ENCODE results near the gene ZIK1.

ZIK1 gene

DNA sequence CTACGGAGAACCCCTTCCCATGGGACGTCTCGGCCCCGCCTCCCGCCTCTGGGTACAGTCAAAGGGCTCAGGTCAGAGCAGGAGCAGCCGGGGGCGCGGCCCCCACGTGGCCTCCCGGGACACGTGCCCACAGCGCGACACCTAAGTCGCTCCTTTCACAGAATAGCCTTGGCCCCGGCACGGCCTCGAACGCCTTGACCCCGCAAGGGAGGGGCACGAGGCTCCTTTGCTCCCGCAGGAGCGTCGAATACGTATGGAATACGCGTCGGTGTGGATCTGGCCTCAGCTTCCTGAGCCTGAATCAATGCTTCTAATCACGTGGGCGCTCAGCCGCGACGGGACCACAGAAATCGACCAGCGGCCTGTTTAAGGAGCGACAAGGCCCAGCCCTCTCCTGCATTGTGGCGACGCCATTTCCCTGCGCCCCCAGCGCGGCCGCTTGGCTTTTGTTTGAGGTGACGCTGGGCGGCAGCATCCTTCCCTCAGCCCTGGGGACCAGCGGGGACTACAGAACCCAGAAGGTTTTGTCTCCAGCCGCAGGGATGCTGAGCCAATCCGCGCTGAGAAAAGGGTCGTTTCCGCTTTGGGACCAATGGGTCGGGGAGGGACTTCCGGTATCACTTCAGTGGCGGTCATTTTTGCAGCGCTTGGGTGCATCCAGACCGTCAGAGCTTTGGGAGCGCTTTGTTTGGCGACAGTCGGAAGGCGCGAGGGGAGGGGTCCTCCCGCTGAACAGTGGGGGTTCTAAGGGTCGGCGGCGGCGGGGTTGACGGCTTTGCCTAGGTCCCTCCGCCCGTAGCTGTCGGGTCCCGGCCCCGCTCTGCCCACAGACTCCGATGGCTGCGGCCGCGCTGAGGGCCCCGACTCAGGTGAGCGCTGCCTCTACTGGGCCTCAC, at the start of gene ZIK1:
Gene ZIK1, plus strand, starts transcription at position 625 of the 896 bp plus-strand sequence. Its CDS starts 212 bp downstream, at position 837.
- DNase-seq (ENCODE audit: low read depth in 2 of 2) = peak; percentile 80 to 85

DNA sequence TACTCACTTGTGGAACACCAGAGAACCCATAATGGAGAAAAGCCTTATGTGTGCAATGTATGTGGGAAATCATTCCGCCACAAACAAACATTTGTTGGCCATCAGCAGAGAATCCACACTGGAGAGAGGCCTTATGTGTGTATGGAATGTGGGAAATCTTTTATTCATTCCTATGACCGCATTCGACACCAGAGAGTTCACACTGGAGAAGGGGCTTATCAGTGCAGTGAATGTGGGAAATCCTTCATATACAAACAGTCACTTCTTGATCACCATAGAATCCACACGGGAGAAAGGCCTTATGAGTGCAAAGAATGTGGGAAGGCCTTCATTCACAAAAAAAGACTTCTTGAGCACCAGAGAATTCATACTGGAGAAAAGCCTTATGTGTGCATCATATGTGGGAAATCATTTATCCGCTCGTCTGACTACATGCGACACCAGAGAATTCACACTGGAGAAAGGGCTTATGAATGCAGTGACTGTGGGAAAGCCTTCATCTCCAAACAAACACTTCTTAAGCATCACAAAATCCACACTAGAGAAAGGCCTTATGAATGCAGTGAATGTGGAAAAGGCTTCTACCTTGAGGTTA, 45.9 kb upstream of the ZIK1 start:
- no peak for DNase-seq (ENCODE audit: low read depth in 2 of 2)

DNA sequence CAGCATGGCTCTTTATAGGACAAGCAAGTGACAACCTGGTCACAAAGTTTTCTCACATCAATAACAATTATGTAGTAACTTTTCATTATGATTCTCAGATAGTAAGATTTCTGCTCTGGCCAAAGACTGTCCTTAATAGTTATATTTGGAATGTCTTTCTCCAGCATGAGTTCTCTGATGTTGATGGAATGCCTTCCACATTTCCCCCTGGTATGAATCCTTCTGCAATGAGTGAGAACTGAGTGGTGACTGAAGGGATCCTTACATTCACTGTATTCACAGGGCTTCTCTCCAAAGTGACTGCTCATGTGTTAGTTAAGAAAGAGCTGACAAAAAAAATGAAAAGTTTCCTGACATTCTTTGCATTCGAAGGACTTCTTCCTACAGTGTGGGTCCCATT, 37.4 kb upstream of the ZIK1 start:
- DNase-seq (ENCODE audit: low read depth in 2 of 2) = no peak

DNA sequence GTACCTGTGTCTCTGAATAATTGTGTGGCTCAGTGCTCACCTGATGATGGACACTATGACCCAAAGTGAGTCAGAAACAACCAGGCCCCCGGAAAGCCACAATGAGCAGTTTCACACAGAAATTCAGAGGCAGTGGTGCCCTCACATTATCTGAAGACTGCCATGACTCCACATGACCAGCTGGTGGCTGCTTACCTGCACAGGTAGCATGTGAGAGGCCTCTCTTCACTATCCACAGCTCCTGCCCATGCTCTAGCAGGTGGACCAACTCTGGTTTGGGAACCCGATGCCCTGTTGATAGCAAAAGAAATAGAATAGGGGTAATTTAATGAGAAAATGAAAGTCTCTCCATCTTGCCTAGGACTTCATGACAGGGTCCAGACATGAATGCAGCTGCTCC, 31.5 kb upstream of the ZIK1 start:
- DNase-seq (ENCODE audit: low read depth in 2 of 2) = no peak

DNA sequence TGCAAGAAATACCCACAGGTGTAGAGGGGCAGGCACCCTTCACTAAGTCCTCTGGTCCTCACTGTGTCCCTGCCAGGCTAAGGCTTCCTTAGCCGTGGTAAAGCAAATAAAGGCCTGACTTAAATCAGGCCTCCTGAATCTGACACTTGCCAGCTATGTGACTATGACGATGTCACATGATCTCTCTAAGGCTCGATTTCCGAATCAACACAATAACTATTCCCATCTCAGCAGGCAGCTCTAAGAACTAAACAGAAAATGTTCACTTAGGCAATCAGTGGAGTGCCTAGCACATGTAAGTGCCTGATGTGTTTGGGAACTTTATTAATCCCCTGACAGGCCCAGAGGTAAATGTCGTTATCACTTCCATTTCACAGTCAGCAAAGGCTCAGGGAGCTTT, 26.3 kb upstream of the ZIK1 start:
- DNase-seq (ENCODE audit: low read depth in 2 of 2) = no peak

DNA sequence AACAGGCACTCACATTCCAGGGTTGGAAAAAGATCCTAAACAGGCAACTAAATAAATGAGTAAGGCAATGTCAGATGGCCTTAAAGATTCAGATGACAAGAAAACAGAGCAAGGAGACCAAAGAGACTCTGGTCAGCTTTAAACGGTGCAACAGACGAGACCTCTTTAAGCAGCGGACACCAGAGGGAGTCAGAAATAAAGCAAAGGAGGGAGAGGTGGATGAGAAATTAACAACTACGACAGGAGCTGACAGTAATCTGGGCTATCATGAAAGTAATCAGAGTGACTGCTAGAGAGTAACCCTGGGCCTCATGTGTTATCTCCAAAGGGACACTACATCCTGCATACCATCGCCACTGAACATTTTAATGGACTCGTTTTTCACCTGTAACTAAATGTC, 25.4 kb upstream of the ZIK1 start:
- no peak for DNase-seq (ENCODE audit: low read depth in 2 of 2)

DNA sequence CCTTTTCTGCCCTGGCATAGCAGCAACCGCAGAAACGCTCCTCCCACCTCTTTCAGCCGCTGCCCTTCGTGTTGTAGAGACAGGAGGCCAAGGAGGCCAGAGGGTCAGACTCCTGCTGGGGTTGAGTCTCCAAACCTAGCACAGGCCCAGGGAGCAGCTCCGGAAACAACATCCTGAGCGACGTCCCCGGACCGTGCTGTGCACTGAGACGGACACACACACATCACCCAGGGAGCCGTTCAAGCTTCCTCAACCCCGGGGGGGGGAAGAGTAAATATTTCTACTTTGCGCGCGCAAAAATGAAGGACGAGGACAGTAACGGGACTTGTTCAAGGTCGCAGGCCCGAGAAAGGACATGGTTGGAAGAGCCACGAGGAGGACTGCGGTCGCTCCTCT, 24.9 kb upstream of the ZIK1 start:
- DNase-seq (ENCODE audit: low read depth in 2 of 2) = no peak

DNA sequence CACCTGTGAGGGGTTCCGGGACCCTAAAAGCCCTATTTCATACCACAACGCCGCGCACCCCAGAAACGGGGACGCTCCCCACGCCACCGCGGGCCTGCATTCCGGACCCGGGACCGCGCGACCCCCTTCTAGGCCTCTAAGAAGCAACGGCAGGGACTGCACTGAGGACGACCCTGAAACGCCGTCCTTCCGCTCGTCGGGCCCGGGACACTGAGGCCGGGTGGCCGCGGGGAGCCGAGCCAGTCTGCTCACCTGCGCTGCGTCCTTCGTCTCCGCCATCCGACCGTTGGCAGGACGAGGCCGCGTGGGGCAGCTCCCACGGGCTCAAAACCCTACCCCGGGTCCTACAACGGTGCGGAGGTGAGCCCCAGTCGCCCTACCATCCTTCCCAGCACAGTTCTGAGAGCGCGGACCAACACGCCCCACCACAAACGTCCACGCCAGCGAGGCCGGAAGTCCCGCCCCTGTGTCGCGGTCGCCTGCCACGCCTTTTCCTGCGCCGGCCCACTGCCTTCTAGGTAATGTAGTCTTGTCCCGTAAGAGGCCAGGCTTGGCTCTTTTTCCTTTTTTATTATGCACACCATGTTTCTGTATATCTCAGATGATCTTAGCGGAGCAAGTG, 24.4 kb upstream of the ZIK1 start, which contains the start of gene ZNF550:
Gene ZNF550, minus strand, starts transcription at position 460 of the 622 bp plus-strand sequence. Its CDS starts 181 bp downstream, at position 279.
- DNase-seq (ENCODE audit: low read depth in 2 of 2) = peak; percentile 45 to 47

DNA sequence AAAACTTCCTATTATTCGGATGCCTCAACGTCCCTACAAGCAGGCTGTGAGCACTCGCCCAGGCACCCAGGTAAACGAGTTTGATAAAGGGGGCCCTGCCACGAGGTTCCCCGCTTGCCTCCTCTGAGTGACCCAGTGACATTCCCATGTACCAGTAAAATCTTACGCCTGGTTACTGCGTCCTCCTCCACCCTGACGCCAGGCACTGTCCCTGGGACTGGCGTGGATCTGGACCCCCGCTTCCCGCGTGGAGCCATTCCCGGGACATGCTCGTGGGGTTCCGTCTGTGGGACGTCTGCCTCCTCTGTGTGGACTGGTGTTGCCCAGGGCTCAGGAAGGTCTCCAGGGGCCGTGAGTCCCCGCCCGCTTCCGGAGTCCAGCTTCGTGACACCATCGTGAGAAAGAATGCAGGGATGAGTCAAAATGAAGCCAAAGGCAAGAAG, 23.9 kb upstream of the ZIK1 start:
- DNase-seq (ENCODE audit: low read depth in 2 of 2) = peak in 1 of 2 experiments; percentile 8

DNA sequence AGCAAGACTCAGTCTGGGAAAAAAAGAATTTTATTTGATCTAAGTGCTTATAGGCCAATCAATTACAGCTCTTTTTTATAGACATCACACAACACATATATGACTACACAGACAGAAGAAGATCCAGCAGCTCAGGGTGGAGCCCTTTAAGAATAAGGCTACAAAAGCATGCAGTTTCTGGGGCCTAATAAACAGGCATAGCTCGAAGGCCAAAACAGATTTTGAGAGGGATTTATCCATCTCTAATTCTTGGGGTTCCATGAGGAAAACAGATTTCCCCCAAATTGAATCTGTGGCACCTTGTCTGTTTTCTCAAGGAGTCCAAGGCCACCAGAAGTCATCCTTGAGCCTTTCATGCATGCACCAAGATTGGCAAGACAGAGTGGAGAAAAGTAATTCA, 20.4 kb upstream of the ZIK1 start:
- DNase-seq (ENCODE audit: low read depth in 2 of 2) = no peak

DNA sequence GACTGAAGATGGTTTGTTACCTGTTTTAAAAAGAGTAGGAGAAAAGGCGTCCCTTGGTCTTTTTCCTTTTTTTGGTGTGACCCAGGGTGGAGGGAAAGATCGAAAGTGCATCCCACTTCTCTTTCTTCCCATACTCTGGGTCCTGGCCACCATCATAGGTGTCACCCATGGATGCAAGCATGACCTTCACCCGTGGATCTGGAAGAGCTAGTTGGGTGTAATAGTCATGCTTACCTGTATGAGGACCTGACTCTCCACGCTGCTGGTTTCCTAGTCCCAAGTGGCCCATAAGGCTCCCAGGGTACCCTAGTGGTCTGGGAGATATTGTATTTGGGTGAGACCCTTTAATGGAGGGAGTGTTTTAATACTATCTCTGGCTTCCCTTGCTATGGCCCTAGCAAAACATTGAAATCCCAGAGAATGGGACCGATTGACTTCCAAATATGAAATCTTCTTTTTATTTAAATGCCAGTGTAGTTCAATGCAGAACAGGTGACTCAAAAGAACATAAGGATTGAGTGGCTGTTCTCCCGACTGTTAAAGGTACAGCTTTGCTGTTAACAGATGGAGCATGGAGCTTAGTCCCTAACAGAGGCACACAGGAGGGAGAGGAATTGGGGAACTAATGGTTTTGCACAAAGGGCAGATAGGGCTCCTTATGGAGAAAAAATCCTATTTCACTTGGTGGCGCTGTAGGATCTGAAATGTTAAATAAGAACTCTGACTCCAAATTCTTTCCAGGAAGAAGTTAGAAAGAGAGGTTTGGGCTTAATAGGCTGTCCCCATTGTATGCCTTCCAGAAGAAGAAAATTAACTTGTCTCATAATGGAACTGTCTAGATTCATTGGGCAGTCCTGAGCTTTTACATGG, 17.3 kb upstream of the ZIK1 start:
- no peak for DNase-seq (ENCODE audit: low read depth in 2 of 2)

DNA sequence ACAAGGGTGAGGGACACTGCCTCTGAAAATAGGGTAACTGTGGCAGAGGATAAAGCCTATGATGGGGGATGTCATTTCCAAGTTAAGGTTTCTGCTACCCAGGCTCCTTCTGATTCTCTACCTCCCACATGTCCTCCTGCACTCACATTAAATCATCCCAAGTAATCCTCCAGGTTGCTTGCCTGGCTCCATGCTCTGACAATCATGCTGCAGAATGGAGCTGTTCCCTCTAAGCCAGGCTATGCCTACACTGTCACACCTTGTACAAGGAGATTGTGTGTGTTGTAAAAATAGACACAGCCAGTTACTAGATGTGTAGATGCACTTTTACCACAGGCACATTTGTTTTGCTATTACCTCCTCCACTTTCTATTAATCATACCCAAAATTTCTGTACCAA, 13.2 kb upstream of the ZIK1 start:
- DNase-seq (ENCODE audit: low read depth in 2 of 2) = no peak

DNA sequence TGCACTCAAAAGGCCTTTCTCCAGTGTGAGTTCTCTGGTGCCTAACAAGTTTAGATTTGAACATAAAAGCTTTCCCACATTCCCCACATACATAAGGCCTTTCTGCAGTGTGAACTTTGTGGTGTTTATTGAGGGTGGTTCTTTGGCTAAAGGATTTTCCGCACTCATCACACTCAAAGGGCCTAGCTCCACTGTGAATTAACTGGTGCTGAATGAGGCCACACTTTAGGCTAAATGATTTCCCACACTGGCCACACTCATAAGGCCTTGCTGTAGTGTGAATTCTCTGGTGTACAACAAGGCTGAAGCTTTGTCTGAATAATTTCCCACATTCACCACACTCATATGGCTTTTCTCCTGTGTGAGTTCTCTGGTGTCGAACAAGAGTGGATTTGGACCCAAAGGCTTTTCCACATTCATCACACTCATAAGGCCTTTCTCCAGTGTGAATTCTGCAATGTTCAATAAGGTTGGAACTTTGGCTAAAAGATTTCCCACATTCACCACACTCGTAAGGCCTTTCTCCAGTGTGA, 11.5 kb upstream of the ZIK1 start:
- no peak for DNase-seq (ENCODE audit: low read depth in 2 of 2)

DNA sequence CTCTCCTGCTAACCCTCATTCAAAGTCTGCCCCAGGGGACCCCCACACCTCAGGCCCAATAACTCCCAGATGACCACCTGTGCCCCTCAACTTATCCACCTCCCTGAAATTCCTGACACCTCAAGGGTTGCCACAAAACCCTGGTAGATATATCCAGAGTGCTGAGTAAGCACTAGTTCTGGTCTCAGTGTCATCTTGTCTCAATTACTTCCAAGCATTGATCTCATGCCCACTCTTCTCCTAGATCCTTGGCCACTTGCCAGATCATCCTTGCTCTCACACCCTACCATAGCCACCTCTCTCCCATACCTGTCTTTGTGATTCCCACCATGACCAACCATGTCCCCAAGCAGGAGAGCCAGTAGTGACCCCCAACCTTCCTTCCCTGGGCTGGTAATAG, 7.3 kb upstream of the ZIK1 start:
- DNase-seq (ENCODE audit: low read depth in 2 of 2) = no peak

DNA sequence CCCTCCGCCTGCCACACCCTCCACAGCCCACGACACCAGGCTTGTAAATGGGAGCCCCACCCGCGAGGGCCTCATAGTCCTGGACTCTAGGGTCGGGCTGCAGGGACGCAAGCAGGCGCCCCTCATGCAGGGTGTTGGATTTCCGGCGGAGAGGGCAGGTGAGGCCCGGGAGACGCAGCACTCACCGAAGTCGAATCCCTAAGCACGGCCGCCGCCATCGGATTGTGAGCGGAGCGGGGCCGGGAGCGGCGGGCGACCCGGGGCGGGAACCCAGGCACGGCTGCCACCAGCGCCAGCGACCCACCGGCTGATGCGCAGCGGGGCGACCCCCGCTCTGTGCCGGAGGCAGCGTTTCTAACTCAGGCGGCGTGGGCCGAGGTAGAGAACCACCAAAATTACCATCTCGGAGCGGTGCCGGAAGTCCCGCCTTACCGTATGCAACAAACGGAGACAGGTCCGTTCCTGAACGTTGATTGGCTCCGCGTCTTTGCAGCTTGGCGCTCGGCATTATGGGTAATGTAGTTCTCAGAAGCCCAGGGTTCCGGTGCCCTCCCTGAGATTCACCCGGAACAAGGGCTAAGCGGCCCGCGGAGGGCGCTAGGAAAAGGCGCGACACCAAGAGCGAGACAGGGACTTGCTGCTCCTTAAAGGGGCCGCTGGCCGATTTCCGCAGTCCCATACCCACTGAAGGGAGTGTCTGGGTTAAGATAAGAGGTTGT, 5.3 kb upstream of the ZIK1 start, which contains the start of gene ZNF416:
Gene ZNF416, minus strand, starts transcription at position 425 of the 719 bp plus-strand sequence. Its CDS starts 207 bp downstream, at position 218.
- peak; percentile 95 to 96 for DNase-seq (ENCODE audit: low read depth in 2 of 2)

DNA sequence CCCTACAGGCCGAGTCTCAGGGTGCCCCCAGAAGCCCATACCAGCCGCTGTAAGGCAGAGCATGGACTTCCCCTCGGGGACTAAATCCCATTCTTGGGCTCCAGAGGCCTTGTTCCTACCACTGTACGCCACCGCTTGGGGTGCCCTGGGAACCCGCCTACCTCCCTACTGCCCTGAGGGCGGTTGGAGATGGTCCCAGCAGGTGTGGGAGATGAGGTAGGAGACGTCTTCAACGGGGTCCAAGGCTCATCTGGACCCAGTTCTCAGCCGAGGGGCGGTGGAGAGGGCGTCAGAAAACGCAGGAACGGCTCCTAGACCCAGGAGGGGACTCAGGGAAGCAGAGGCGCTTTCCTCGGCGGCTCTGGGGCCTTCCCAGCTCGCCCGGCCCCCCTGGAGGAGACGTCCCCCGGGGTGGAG, 833 bp upstream of the ZIK1 start:
- DNase-seq (ENCODE audit: low read depth in 2 of 2) = no peak

DNA sequence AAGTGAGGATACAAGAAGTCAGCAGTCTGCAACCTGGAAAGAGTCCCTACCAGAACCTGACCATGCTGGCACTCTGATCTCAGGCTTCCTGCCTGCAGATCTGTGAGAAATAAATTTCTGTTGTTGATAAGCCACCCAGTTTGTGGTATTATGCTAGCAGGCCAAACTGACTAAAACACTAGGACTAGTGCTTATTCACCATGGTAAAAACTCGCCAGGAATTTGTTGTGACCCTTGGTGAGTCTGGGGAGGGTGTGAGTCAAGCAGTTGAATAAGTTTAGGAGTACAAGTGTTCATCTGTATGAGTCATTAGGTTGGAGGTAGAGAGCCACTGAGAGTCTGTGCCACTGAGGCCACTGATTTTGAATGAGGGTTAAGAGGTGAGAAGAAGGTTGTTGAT, 3.6 kb downstream of the ZIK1 start:
- DNase-seq (ENCODE audit: low read depth in 2 of 2) = no peak

DNA sequence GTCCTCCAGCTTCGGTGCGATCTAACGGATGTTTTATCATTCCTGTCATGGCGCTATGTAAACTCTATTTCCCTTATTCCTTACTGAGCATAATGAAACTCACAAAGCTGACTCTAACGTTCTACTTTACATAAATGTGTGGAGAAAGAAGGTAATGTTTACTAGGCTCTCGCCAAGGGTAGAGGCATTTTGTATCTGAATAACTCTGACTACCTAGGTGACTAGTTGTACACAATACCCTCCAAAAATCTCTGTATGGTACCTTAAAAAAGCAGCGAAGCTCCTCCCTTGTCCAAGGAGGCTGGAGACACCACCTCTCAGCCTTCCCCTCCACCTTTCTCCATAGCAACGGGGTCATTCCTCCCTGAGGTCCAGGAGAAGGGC, 15.4 kb downstream of the ZIK1 start:
- no peak for DNase-seq (ENCODE audit: low read depth in 2 of 2)

DNA sequence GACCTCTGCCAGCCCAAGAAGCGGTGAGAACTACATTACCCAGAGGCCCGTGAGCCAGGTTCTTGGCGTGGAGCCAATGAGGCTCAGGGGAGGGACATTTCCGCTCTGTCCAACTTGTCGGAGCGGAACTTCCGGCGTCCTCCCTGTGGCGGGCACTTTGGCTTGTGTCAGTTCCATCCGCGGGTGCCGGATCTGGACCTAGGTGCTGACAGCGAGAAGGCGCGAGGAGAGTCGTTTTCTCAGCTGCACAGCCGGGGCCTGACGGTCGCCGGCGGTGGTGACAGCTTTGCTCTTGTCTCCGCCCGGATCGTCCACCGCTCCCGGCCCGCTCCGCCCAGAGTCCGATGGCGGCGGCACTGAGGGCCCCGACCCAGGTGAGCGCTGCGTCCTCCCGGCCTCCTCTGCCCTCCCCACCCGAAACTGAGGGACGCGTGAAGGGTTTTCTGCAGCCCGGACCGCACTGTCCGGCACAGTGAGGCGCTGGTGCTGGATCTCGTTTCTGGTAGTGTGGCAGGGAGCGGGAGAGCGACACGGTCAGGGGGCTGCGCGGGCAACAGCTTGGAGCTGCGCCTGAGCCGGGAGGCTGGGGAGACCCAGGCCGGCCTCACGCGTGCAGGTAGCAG, 15.9 kb downstream of the ZIK1 start, which contains the start of gene ZNF530:
Gene ZNF530, plus strand, starts transcription at position 125 of the 623 bp plus-strand sequence. CDS start 4,461 bp downstream, outside the sequence.
- DNase-seq (ENCODE audit: low read depth in 2 of 2) = peak; percentile 76 to 79

DNA sequence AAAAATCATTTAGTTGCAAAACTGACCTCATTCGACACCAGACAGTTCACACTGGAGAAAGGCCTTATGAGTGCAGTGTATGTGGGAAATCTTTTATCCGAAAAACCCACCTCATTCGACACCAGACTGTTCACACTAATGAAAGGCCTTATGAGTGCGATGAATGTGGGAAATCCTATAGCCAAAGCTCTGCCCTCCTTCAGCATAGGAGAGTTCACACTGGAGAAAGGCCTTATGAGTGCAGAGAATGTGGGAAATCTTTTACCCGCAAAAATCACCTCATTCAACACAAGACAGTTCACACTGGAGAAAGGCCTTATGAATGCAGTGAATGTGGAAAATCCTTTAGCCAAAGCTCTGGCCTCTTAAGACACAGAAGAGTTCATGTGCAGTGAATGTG, 23.0 kb downstream of the ZIK1 start:
- DNase-seq (ENCODE audit: low read depth in 2 of 2) = no peak

Data from fibroblast of skin of left biceps (primary cell).